22Rv1 (cell line): Measurements from ENCODE around the gene SPATS2L.

Source experiments
- ZFX ChIP-seq: fragments of 450-650 bp; IDR thresholded peaks from 2 replicates; pipeline ENCODE4 v1.6.1; 2017; ENCODE audit warnings: antibody characterized with exemption, borderline replicate concordance
- TF ChIP-seq, protein P1 (sequence below): fragments of 450-650 bp; IDR thresholded peaks from 2 replicates; pipeline ENCODE4 v1.5.1; 2017; ENCODE audit warnings: mild to moderate bottlenecking

DNA sequence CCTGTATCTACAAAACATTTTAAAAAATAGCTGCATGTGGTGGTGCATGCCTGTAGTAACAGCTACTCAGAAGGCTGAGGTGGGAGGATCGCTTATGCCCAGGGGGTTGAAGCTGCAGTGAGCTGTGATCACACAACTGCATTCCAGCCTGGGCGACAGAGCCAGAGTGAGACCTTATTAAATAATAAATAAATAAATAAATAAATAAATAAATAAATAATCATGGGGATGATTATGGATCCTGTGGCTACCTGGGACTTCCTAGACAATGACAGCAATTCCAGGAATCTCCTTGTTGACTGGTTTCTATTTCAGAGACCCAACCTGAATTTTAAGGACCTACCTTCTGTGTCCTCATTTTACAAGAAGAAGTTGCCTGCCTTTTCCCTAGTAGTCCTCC is 111.9 kb downstream of the SPATS2L start:
- TF ChIP-seq, protein P1, sequence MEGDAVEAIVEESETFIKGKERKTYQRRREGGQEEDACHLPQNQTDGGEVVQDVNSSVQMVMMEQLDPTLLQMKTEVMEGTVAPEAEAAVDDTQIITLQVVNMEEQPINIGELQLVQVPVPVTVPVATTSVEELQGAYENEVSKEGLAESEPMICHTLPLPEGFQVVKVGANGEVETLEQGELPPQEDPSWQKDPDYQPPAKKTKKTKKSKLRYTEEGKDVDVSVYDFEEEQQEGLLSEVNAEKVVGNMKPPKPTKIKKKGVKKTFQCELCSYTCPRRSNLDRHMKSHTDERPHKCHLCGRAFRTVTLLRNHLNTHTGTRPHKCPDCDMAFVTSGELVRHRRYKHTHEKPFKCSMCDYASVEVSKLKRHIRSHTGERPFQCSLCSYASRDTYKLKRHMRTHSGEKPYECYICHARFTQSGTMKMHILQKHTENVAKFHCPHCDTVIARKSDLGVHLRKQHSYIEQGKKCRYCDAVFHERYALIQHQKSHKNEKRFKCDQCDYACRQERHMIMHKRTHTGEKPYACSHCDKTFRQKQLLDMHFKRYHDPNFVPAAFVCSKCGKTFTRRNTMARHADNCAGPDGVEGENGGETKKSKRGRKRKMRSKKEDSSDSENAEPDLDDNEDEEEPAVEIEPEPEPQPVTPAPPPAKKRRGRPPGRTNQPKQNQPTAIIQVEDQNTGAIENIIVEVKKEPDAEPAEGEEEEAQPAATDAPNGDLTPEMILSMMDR = no peak
- TF ChIP-seq ZFX = no peak
